ENCODE results near the gene PRUNE2. TPM values are rescaled to one million over a fixed set of nuclear protein-coding genes. Genes with fewer than 3 reads are reported as not detected.

PRUNE2 gene
- total RNA-seq, 1 experiment from 2014 or later = 0.48 TPM

DNA sequence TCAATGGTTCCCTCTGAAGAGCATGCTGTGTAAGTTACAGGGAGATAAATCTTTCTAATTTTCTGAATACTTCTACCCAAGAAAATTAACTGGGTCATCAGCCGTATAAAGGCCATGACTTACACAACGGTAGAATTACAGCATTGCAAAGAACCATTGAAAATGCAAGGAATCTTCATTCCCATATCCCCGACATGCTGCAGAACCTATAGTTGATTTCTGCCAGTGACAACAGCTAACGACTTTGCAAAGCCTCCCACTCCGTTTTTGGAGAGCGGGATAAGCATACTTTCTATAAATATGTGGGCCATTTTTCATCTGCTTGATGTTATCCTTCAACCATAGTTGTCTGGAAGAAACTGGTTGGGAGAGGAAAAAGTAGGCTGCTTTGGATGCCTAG lies 85.5 kb downstream of the PRUNE2 start:
- Histone ChIP-seq H3K9me2 (replicated peaks; ENCODE audit: insufficient read depth, low read length) (no peaks in the 10 kb centered on the region), H3K36me3 (ENCODE audit: insufficient read depth, low read length) (no peaks in the 10 kb centered on the region), H3K4me2 (ENCODE audit: low read depth, low read length, poor library complexity, severe bottlenecking) (no peak overlapping the region), H3K79me2 (ENCODE audit: low read length) (no peaks in the 10 kb centered on the region), H3K4me3 (ENCODE audit: low read length) (no peak overlapping the region), H3K4me1 (ENCODE audit: low read length) (no peaks in the 10 kb centered on the region), H3K9me3 (ENCODE audit: low read length) (no peaks in the 10 kb centered on the region), H3K27me3 (ENCODE audit: low read length) (no peaks in the 10 kb centered on the region), H4K20me1 (ENCODE audit: insufficient read depth, low read depth, low read length) (no peaks in the 10 kb centered on the region), H3K9ac (ENCODE audit: low read length) (no peak overlapping the region), H3K27ac (ENCODE audit: low read length) (no peak overlapping the region), H2AFZ (ENCODE audit: low read length) (no peak overlapping the region)
- no peak for DNase-seq

DNA sequence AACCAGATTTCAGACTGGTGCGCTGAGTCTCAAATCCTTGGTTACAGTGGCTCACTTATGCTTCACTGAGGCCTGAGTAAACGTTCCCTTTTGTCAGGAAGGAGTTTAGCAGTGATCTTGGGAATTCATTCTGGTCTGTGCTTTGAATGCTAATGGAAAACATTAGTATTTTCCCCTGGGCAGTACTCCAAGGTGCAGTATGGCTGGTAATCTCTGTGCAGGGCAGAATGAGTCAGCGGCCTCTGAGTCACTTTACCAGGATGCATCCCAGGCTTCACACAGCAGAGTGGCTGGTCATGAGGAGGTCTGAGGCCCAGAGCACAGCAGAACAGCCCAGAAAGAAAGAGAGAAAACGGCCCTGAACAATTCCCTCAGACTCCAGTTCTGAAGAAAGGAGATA lies 87.6 kb downstream of the PRUNE2 start:
- H3K27ac ChIP-seq (ENCODE audit: low read length) = no peak overlapping the region
- H3K4me1 ChIP-seq (ENCODE audit: low read length) = no peaks in the 10 kb centered on the region
- H4K20me1 ChIP-seq (ENCODE audit: insufficient read depth, low read depth, low read length) = no peaks in the 10 kb centered on the region
- H3K79me2 ChIP-seq (ENCODE audit: low read length) = no peaks in the 10 kb centered on the region
- H3K9me2 ChIP-seq (replicated peaks; ENCODE audit: insufficient read depth, low read length) = no peaks in the 10 kb centered on the region
- H3K9me3 ChIP-seq (ENCODE audit: low read length) = no peaks in the 10 kb centered on the region
- H3K27me3 ChIP-seq (ENCODE audit: low read length) = no peaks in the 10 kb centered on the region
- no peaks in the 10 kb centered on the region for H3K36me3 ChIP-seq (ENCODE audit: insufficient read depth, low read length)
- no peak overlapping the region for H3K4me3 ChIP-seq (ENCODE audit: low read length)
- no peak overlapping the region for H3K9ac ChIP-seq (ENCODE audit: low read length)
- no peak for DNase-seq
- no peak overlapping the region for H2AFZ ChIP-seq (ENCODE audit: low read length)
- no peak overlapping the region for H3K4me2 ChIP-seq (ENCODE audit: low read depth, low read length, poor library complexity, severe bottlenecking)

- H3K36me3 ChIP-seq (ENCODE audit: insufficient read depth, low read length) = no peaks in the 10 kb centered on the region
- H3K9me2 ChIP-seq (replicated peaks; ENCODE audit: insufficient read depth, low read length) = no peaks in the 10 kb centered on the region
- DNase-seq = no peak
- no peak overlapping the region for H2AFZ ChIP-seq (ENCODE audit: low read length)
- no peaks in the 10 kb centered on the region for H3K79me2 ChIP-seq (ENCODE audit: low read length)
- H3K9me3 ChIP-seq (ENCODE audit: low read length) = no peaks in the 10 kb centered on the region
- H3K4me1 ChIP-seq (ENCODE audit: low read length) = no peaks in the 10 kb centered on the region
- H3K4me2 ChIP-seq (ENCODE audit: low read depth, low read length, poor library complexity, severe bottlenecking) = no peak overlapping the region
- H3K9ac ChIP-seq (ENCODE audit: low read length) = no peak overlapping the region
- H4K20me1 ChIP-seq (ENCODE audit: insufficient read depth, low read depth, low read length) = no peaks in the 10 kb centered on the region
- H3K27me3 ChIP-seq (ENCODE audit: low read length) = no peaks in the 10 kb centered on the region
- no peak overlapping the region for H3K27ac ChIP-seq (ENCODE audit: low read length)
- no peak overlapping the region for H3K4me3 ChIP-seq (ENCODE audit: low read length)
Observed at GRCh38 chr9:76817489-76817888, 88.4 kb downstream of the PRUNE2 start.

GRCh38 chr9:76812591-76812990 lies 93.3 kb downstream of the PRUNE2 start:
- no peak for DNase-seq
- Histone ChIP-seq H3K9ac (ENCODE audit: low read length) (no peak overlapping the region), H3K4me3 (ENCODE audit: low read length) (no peak overlapping the region), H3K79me2 (ENCODE audit: low read length) (no peaks in the 10 kb centered on the region), H2AFZ (ENCODE audit: low read length) (no peak overlapping the region), H3K27ac (ENCODE audit: low read length) (no peak overlapping the region), H3K4me1 (ENCODE audit: low read length) (no peaks in the 10 kb centered on the region), H3K9me2 (replicated peaks; ENCODE audit: insufficient read depth, low read length) (no peaks in the 10 kb centered on the region), H3K9me3 (ENCODE audit: low read length) (no peaks in the 10 kb centered on the region), H3K4me2 (ENCODE audit: low read depth, low read length, poor library complexity, severe bottlenecking) (no peak overlapping the region), H3K27me3 (ENCODE audit: low read length) (no peaks in the 10 kb centered on the region), H4K20me1 (ENCODE audit: insufficient read depth, low read depth, low read length) (no peaks in the 10 kb centered on the region), H3K36me3 (ENCODE audit: insufficient read depth, low read length) (no peaks in the 10 kb centered on the region)

- no peaks in the 10 kb centered on the region for H3K79me2 ChIP-seq (ENCODE audit: low read length)
- H3K27ac ChIP-seq (ENCODE audit: low read length) = no peak overlapping the region
- H3K9ac ChIP-seq (ENCODE audit: low read length) = no peak overlapping the region
- H4K20me1 ChIP-seq (ENCODE audit: insufficient read depth, low read depth, low read length) = no peaks in the 10 kb centered on the region
- H3K9me2 ChIP-seq (replicated peaks; ENCODE audit: insufficient read depth, low read length) = no peaks in the 10 kb centered on the region
- no peaks in the 10 kb centered on the region for H3K27me3 ChIP-seq (ENCODE audit: low read length)
- H3K9me3 ChIP-seq (ENCODE audit: low read length) = no peaks in the 10 kb centered on the region
- no peaks in the 10 kb centered on the region for H3K4me1 ChIP-seq (ENCODE audit: low read length)
- peak; percentile 82 for DNase-seq
- no peak overlapping the region for H3K4me2 ChIP-seq (ENCODE audit: low read depth, low read length, poor library complexity, severe bottlenecking)
- no peak overlapping the region for H2AFZ ChIP-seq (ENCODE audit: low read length)
- no peaks in the 10 kb centered on the region for H3K36me3 ChIP-seq (ENCODE audit: insufficient read depth, low read length)
- H3K4me3 ChIP-seq (ENCODE audit: low read length) = no peak overlapping the region
Observed at GRCh38 chr9:76810377-76810957, 95.4 kb downstream of the PRUNE2 start.

GRCh38 chr9:76808636-76809035 lies 97.3 kb downstream of the PRUNE2 start:
- H3K27ac ChIP-seq (ENCODE audit: low read length) = no peak overlapping the region
- H3K4me1 ChIP-seq (ENCODE audit: low read length) = no peaks in the 10 kb centered on the region
- H2AFZ ChIP-seq (ENCODE audit: low read length) = no peak overlapping the region
- H4K20me1 ChIP-seq (ENCODE audit: insufficient read depth, low read depth, low read length) = no peaks in the 10 kb centered on the region
- H3K9me3 ChIP-seq (ENCODE audit: low read length) = no peaks in the 10 kb centered on the region
- H3K79me2 ChIP-seq (ENCODE audit: low read length) = no peaks in the 10 kb centered on the region
- no peak overlapping the region for H3K4me2 ChIP-seq (ENCODE audit: low read depth, low read length, poor library complexity, severe bottlenecking)
- H3K9me2 ChIP-seq (replicated peaks; ENCODE audit: insufficient read depth, low read length) = no peaks in the 10 kb centered on the region
- no peaks in the 10 kb centered on the region for H3K36me3 ChIP-seq (ENCODE audit: insufficient read depth, low read length)
- no peak overlapping the region for H3K4me3 ChIP-seq (ENCODE audit: low read length)
- no peak overlapping the region for H3K9ac ChIP-seq (ENCODE audit: low read length)
- H3K27me3 ChIP-seq (ENCODE audit: low read length) = no peaks in the 10 kb centered on the region
- DNase-seq = no peak

DNA sequence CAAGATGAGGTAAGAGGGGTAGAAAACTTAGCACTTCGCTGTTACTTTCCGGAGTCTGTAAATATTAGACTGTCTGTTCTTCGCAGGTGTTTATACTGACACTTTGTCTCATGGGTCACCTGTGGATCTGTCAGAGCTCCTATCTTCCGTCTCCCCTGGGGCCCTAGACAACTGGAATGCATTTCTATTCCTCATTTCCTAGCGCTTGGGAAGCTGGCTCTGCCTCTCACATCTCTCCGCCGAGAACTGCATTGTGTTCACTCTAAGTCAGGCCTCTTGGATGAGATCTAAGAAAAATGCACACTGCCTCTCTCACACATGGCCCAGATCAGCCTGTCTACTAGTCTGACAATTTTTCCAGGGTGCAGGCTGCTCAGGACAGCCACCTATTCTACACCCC lies 102.2 kb downstream of the PRUNE2 start:
- H3K9me3 ChIP-seq (ENCODE audit: low read length) = no peaks in the 10 kb centered on the region
- no peak overlapping the region for H3K4me2 ChIP-seq (ENCODE audit: low read depth, low read length, poor library complexity, severe bottlenecking)

GRCh38 chr9:76803083-76803482 lies 102.8 kb downstream of the PRUNE2 start:
- Histone ChIP-seq H2AFZ (ENCODE audit: low read length) (no peak overlapping the region), H3K9ac (ENCODE audit: low read length) (no peak overlapping the region), H3K9me2 (replicated peaks; ENCODE audit: insufficient read depth, low read length) (no peaks in the 10 kb centered on the region), H4K20me1 (ENCODE audit: insufficient read depth, low read depth, low read length) (no peaks in the 10 kb centered on the region), H3K4me1 (ENCODE audit: low read length) (no peaks in the 10 kb centered on the region), H3K27ac (ENCODE audit: low read length) (no peak overlapping the region), H3K4me2 (ENCODE audit: low read depth, low read length, poor library complexity, severe bottlenecking) (no peak overlapping the region), H3K4me3 (ENCODE audit: low read length) (no peak overlapping the region), H3K9me3 (ENCODE audit: low read length) (no peaks in the 10 kb centered on the region), H3K27me3 (ENCODE audit: low read length) (no peaks in the 10 kb centered on the region), H3K79me2 (ENCODE audit: low read length) (no peaks in the 10 kb centered on the region), H3K36me3 (ENCODE audit: insufficient read depth, low read length) (no peaks in the 10 kb centered on the region)
- no peak for DNase-seq

More for the DNA sequence above, 102.2 kb downstream of the PRUNE2 start:
- no peaks in the 10 kb centered on the region for H3K36me3 ChIP-seq (ENCODE audit: insufficient read depth, low read length)
- no peak overlapping the region for H3K9ac ChIP-seq (ENCODE audit: low read length)
- no peak for DNase-seq
- H3K79me2 ChIP-seq (ENCODE audit: low read length) = no peaks in the 10 kb centered on the region
- no peak overlapping the region for H3K4me3 ChIP-seq (ENCODE audit: low read length)
- no peaks in the 10 kb centered on the region for H3K4me1 ChIP-seq (ENCODE audit: low read length)
- H4K20me1 ChIP-seq (ENCODE audit: insufficient read depth, low read depth, low read length) = no peaks in the 10 kb centered on the region
- H3K27me3 ChIP-seq (ENCODE audit: low read length) = no peaks in the 10 kb centered on the region
- no peak overlapping the region for H3K27ac ChIP-seq (ENCODE audit: low read length)
- no peaks in the 10 kb centered on the region for H3K9me2 ChIP-seq (replicated peaks; ENCODE audit: insufficient read depth, low read length)
- no peak overlapping the region for H2AFZ ChIP-seq (ENCODE audit: low read length)

DNA sequence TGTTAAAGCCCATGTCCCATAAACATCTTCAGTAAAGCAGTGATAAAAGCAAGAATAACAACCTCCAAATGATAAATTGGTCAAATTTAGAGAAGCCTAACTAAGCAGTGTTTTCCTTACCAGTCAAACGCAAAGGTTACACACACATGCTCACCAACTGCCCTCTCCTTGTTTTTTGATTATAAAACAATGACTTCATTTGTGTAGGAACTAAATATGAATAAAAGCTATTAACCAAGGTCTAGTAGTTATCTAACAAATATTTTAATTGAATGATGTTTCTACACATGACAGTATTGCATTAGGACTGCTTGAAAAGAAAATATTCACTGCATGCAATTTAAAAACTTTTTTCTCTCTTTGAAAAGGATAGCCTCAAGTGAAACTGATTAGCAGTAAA lies 105.0 kb downstream of the PRUNE2 start:
- Histone ChIP-seq H2AFZ (ENCODE audit: low read length) (no peak overlapping the region), H3K4me3 (ENCODE audit: low read length) (no peak overlapping the region), H4K20me1 (ENCODE audit: insufficient read depth, low read depth, low read length) (no peaks in the 10 kb centered on the region), H3K9ac (ENCODE audit: low read length) (no peak overlapping the region), H3K79me2 (ENCODE audit: low read length) (no peaks in the 10 kb centered on the region), H3K27ac (ENCODE audit: low read length) (no peak overlapping the region), H3K27me3 (ENCODE audit: low read length) (no peaks in the 10 kb centered on the region), H3K36me3 (ENCODE audit: insufficient read depth, low read length) (no peaks in the 10 kb centered on the region), H3K4me1 (ENCODE audit: low read length) (no peaks in the 10 kb centered on the region), H3K9me3 (ENCODE audit: low read length) (no peaks in the 10 kb centered on the region), H3K4me2 (ENCODE audit: low read depth, low read length, poor library complexity, severe bottlenecking) (no peak overlapping the region), H3K9me2 (replicated peaks; ENCODE audit: insufficient read depth, low read length) (no peaks in the 10 kb centered on the region)
- no peak for DNase-seq

Data from Karpas-422 (cell line).